NCI-H345 treated with DMSO at 0.1 percent for 48 hours (cell line): Measurements from ENCODE around the gene LRWD1.

Experiments
- DNase-seq: peaks from one replicate; lab custom pipeline; 2025; ENCODE audit not compliant: unreplicated experiment; lab: John Stamatoyannopoulos, UW

Gene LRWD1

GRCh38 chr7:102464577-102465280 is at the start of gene LRWD1, which contains the start of gene ALKBH4:
LRWD1 (plus strand) TSS chr7:102464984; CDS start chr7:102465081, 97 bp downstream.
ALKBH4 (minus strand) TSS chr7:102464863; CDS start chr7:102464836, 27 bp downstream.
- peak; percentile 84 for DNase-seq

DNA sequence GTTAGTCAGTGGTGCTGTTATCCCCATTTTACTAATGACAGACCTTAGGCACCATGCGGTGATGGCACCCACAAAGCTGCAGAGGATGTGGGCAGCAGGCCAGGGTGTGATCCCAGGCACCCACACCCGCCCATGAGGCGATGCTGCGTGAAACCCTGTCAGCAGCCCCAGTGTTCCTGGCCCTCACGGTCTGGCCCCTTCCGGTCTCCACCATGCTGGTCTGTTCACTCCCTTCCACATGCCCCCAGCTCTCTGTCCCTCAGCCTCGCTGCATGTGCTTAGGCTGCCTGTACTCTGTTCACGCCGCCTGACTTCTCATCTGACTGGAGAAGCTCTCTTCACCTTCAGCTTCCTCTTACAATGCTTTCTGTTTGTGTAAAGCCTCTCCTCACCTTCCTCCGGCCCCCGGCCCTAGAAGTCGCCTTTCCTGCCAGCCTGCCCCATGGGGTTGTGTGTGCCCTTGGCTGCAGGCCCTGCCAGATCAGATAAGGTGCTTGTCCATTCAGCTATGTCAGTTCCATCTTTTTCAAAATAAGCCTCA is 49.0 kb upstream of the LRWD1 start:
- DNase-seq, result no peak

DNA sequence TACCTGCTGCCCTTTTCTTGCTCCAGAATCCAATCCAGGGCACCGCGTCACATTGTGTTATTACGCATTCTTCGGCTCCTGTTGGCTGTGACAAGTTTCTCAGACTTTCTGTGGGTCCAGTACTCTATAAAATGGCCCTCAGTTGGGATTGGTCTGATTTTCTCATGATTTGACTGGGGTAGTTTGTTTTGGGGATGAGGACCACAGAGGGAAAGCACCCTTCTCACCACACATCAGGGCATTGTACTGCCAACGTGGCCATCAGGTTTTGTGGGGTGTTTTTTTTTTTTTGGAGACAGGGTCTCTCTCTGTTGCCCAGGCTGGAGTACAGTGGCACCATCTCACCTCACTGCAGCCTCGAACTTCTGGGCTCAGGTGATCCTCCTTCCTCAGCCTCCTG is 48.4 kb upstream of the LRWD1 start:
- no peak for DNase-seq

DNA sequence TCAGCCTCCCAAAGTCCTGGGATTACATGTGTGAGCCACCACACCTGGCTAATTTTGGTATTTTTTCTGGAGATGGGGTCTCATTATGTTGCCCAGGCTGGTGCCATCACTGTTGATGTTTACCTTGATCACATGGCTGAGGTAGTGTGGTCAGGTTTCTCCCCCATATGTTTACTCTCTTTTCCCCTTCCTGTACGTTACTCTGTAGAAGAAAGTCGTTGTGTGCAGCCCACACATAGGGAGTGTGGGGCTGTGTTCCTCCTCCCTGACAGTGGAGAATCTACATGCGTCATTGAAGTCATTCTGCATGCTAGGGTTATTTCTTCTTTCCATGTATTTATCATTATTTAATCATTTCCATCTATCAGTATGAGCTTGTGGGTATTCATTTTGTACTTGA is 47.7 kb upstream of the LRWD1 start:
- DNase-seq, result no peak

- no peak for DNase-seq
These were observed 46.2 kb upstream of the LRWD1 start for GRCh38 chr7:102418592-102418991.

DNA sequence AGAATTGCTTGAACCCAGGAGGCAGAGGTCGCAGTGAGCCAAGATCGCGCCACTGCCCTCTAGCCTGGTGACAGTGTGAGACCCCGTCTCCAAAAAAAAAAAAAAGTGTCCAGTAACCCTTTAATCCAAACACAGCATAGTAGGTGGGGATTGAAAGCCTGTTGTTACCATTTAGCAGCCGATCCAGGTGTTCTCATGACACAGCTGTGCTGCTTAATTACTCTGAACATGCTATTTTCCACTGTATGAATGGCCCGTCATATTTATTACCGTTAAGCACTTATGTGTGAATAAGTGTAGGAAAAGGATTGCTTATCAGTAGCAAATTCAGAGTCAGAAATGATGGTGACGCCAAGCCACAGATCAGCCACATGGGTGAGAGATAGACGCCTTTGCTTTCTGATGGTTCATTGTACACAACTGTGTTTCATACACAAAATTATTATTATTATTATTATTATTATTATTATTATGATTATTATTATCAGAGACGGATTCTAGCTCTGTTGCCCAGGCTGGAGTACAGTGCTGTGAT is 43.0 kb upstream of the LRWD1 start:
- no peak for DNase-seq

- DNase-seq, result no peak
These were observed 40.6 kb upstream of the LRWD1 start for GRCh38 chr7:102424129-102424551.

DNA sequence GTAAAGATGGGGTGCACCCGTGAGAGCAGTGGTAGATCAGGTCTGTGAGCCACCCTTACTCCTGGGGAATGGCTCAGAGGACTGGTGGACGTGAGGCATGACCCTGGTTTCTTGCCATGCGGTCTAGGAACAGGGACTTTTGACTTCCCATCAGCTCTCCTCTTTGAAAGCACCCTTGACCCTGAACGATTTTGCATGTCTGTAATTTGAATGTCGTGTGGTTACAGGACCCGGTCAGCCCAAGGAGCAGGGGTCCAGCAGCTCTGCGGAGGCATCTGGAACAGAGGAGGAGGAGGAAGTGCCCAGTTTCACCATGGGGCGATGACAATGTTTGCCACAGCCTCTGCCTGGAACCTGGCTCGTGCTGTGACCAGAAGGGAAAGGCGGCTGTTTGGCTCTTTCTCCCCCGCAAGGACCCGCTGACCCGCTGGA is 40.0 kb upstream of the LRWD1 start:
- no peak for DNase-seq

- DNase-seq, result no peak
These were observed 39.0 kb upstream of the LRWD1 start for GRCh38 chr7:102425639-102426267.

GRCh38 chr7:102426268-102427018 is 38.3 kb upstream of the LRWD1 start:
- no peak for DNase-seq

DNA sequence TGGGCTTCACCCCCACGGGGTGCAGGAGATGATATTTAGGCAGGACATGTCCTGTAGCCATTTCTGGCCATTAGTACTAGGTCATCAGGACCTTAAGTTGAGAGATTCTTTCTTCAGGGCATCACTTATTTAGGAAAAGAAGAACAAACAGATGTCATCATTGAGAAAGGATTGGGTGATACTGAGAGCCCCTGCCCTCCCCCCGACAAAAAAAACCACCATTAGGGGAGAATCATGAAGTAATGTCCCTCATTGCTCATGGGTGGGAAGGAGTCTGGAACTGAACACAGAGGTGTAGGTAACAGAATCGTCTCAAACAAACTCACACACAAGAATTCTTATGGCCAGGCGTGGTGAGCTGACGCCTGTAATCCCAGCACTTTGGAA is 37.8 kb upstream of the LRWD1 start:
- DNase-seq, result no peak

GRCh38 chr7:102429141-102429899 is 35.5 kb upstream of the LRWD1 start:
- DNase-seq, result no peak

DNA sequence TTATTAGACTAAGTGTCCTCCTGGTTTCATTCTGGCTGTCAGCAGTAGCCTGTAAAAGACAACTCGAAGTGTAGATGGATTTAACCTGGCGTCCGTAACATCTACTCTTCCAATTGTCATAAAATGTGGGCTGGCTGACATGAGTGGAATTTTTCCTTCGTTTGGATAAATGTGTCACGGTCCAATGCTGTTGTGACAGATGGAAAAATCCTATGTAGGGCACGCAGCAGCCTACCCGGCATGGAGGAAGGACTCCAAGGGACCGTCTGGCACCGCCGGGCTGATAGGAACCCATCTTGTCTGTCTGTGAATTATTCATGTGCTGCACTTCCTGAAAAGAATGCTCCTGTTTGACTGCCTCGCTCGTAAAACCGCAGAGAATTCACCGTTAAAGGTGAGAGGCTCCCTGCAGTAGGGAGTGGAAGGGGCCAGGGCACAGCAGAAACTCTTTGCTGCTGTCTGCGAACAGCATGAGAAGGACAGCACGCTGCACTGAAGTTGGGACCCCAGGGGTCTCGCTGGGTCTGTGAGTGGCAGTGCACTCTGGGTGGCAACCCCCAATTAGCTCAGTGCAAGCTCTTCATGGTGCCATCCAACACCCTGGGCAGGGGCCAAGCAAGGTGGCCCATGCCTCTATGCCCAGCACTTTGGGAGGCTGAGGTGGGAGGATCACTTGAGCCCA is 33.0 kb upstream of the LRWD1 start:
- DNase-seq, result peak; percentile 15

DNA sequence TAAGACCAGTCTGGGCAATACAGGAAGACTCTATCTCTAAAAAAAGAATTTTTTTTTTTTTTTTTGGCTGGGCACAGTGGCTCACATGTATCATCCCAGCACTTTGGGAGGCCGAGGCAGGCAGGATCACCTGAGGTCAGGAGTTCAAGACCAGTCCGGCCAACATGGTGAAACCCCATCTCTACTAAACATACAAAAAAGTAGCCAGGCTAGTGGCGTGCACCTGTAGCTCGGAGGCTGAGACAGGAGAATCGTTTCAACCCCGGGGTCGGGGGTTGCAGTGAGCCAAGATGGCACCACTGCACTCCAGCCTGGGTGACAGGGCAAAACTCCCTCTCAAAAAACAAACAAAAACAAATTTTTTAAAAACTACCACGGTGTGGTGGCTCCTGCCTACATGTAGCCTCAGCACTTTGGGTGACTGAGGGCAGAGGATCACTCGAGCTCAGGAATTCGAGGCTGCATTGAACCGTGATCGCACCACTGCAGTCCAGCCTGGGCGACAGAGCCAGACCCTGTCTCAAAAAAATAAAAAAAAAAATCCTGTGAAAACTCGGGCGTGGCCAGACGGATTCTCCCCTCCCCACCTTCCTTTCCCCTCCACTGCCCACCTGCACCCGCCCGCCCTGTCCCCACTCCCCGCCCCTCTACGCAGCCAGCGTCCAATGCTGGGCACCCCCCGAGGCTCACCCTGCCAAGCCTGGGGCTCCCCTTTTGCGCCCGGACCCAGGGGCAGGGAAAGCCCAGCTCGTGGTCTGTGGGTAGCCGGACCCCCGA is 32.2 kb upstream of the LRWD1 start:
- no peak for DNase-seq

DNA sequence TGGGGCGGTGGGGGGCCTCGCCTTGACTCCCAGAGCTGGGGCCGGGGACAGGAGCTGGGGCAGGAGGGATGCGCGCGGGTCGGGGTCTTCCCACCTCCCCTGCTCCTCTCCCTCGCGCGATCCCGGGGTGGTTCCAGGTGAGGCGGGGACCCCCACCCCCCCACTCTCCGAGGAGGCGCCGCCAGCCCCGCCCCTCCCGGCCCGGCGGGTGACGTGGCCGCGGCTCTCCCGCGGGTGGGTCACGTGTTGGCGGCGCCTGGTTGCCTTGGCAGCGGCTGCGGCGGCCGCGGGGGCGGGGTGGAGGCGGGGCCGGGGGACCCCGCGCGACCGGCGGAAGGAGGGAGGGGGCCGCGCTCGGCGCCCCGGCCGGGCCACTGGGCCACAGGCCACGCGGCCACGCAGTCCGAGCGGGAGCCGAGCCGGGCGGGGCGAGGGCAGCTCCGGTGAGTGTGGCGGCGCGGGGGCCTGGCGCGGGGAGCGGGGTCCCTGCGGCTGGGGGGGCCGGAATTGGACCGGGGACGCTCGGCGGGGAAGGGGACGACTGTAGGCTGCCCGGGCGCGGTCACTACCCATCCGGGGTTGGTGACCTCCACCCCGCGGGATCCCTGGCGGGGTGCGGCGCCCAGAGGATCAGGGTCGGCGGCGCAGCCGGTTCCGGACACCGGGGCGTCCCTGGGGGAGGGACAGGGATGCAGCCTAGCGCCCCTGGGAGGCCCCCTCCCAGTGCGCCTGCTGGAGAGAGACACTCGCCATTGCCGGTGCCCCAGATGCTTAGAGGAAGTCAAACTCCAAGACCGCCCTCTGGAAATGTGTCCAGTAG is 31.4 kb upstream of the LRWD1 start, which contains the start of gene ORAI2:
TSS of gene ORAI2 (plus strand) at position 357 of the 820 bp plus-strand sequence. CDS start 5,382 bp downstream, outside the sequence.
- DNase-seq, result peak; percentile 19

GRCh38 chr7:102434039-102434486 is 30.7 kb upstream of the LRWD1 start:
- DNase-seq, result no peak

- no peak for DNase-seq
These were observed 28.7 kb upstream of the LRWD1 start for GRCh38 chr7:102436118-102436517.
